SKM-1 treated with dmso at 0.1 percent for 144 hours (cell line): ENCODE results near the gene CIC.
A peak's percentile ranks its signal among the peaks of the same experiment; 100 is the strongest.

Source experiments
- DNase-seq: peaks from one replicate; lab custom pipeline; 2025; ENCODE audit not compliant: unreplicated experiment; lab: John Stamatoyannopoulos, UW

CIC gene

GRCh38 chr19:42242512-42243409 lies 26.3 kb upstream of the CIC start, which contains the start of gene GSK3A:
GSK3A (minus strand) TSS chr19:42242602; CDS start chr19:42242465, 137 bp downstream.
- DNase-seq, result peak; percentile 91

- DNase-seq, result peak; percentile 75
Measured at GRCh38 chr19:42244347-42245220, 24.5 kb upstream of the CIC start.

- DNase-seq, result no peak
Measured at GRCh38 chr19:42245231-42245630, 23.8 kb upstream of the CIC start.

GRCh38 chr19:42246143-42246921 lies 22.7 kb upstream of the CIC start:
- DNase-seq, result no peak

GRCh38 chr19:42246922-42247639 lies 22.0 kb upstream of the CIC start:
- DNase-seq, result no peak

- no peak for DNase-seq
Measured at GRCh38 chr19:42247640-42248199, 21.3 kb upstream of the CIC start.

GRCh38 chr19:42248270-42249148 lies 20.5 kb upstream of the CIC start:
- no peak for DNase-seq

GRCh38 chr19:42249149-42249750 lies 19.8 kb upstream of the CIC start:
- no peak for DNase-seq

GRCh38 chr19:42249769-42250168 lies 19.3 kb upstream of the CIC start:
- no peak for DNase-seq

- DNase-seq, result no peak
Measured at GRCh38 chr19:42250183-42250665, 18.8 kb upstream of the CIC start.

GRCh38 chr19:42250666-42251531 lies 18.2 kb upstream of the CIC start:
- DNase-seq, result no peak

GRCh38 chr19:42251572-42252358 lies 17.3 kb upstream of the CIC start:
- DNase-seq, result no peak

GRCh38 chr19:42252365-42253244 lies 16.4 kb upstream of the CIC start:
- no peak for DNase-seq

- DNase-seq, result no peak
Measured at GRCh38 chr19:42253245-42254088, 15.6 kb upstream of the CIC start.
